Spleen (tissue), 13 donors: Measurements from ENCODE around the gene SEM1. TPM values are rescaled to one million over a fixed set of nuclear protein-coding genes. Genes with fewer than 3 reads are reported as not detected.
"Not testable (repeated sequence)": the region's sequence is repeated elsewhere in the genome, so short reads cannot be mapped to it uniquely, and the experiment has no call there.

ENCODE experiments used
- DNase-seq: peaks from one replicate; pipeline ENCODE4 v3.0.0-alpha.2; 2020
- H3K27ac ChIP-seq, 8 donors: fragments of 200-600 bp; sonication (generic) in 7 of 8; 1 replicate in 4 of 8; 2 replicates in 4 of 8; pipeline versions ENCODE4 v1.5.0 to v1.8.0; 2016 to 2021; ENCODE audit warnings: inconsistent platforms in 4 of 8, mild to moderate bottlenecking in 4 of 8, moderate library complexity in 1 of 8
- H3K27me3 ChIP-seq, 7 donors: fragments of 200-600 bp; sonication (generic) in 6 of 7; replicated peaks in 1 of 7; 1 replicate in 4 of 7; 2 replicates in 3 of 7; pipeline versions ENCODE4 v1.5.0 to v1.8.0; 2016 to 2021; ENCODE audit warnings: inconsistent platforms in 3 of 7, mild to moderate bottlenecking in 1 of 7
- H3K36me3 ChIP-seq, 6 donors: fragments of 200-600 bp; sonication (generic) in 5 of 6; 1 replicate in 4 of 6; 2 replicates in 2 of 6; pipeline versions ENCODE4 v1.5.0 to v1.8.0; 2016 to 2021; ENCODE audit warnings: inconsistent platforms in 2 of 6
- H3K4me1 ChIP-seq, 6 donors: fragments of 200-600 bp; sonication (generic) in 5 of 6; 1 replicate in 3 of 6; 2 replicates in 3 of 6; pipeline versions ENCODE4 v1.5.0 to v1.8.0; 2016 to 2021; ENCODE audit warnings: inconsistent platforms in 3 of 6
- H3K4me3 ChIP-seq, 8 donors: fragments of 200-600 bp; sonication (generic) in 7 of 8; 1 replicate in 4 of 8; 2 replicates in 4 of 8; pipeline versions ENCODE4 v1.5.0 to v1.8.0; 2016 to 2021; ENCODE audit warnings: inconsistent platforms in 4 of 8, mild to moderate bottlenecking in 4 of 8, moderate library complexity in 2 of 8
- H3K9me3 ChIP-seq, 8 donors: fragments of 200-600 bp; sonication (generic) in 7 of 8; 1 replicate in 4 of 8; 2 replicates in 4 of 8; pipeline versions ENCODE4 v1.5.0 to v1.8.0; 2016 to 2021; ENCODE audit warnings: inconsistent platforms in 4 of 8
- CTCF ChIP-seq, 11 experiments: fragments of 200-600 bp in 7 of 11; fragments of 450-650 bp in 4 of 11; sonication (generic) in 4 of 11; IDR thresholded peaks in 8 of 11; conservative IDR thresholded peaks in 3 of 11; 1 replicate in 7 of 11; 2 replicates in 4 of 11; pipeline versions ENCODE4 v1.4.0 to v1.8.0; 2016 to 2021; ENCODE audit warnings: antibody characterized with exemption in 11 of 11, inconsistent platforms in 4 of 11, mild to moderate bottlenecking in 1 of 11
- POLR2A ChIP-seq, 3 donors: fragments of 450-650 bp; IDR thresholded peaks; one replicate each; pipeline ENCODE4 v1.5.1; 2017; ENCODE audit warnings: antibody characterized with exemption in 3 of 3, mild to moderate bottlenecking in 1 of 3
- POLR2AphosphoS5 ChIP-seq, 3 donors: sonication (generic); formaldehyde crosslinking; IDR thresholded peaks; one replicate each; pipeline ENCODE4 v1.5.1; 2017; ENCODE audit warnings: antibody characterized with exemption in 3 of 3
- WGBS, 5 donors: extraction: QIAGEN DNeasy Blood & Tissue Kit in 3 of 5; methylation state at CpG; one replicate each; pipeline versions ENCODE4 v1.1.5 to v1.1.7; 2013 to 2018; 5-methylcytosine and 5-hydroxymethylcytosine counted together
- intact Hi-C: fragments of 100-400 bp; cut with DNase I; formaldehyde crosslinking; loops from one replicate; pipeline ENCODE4 v1.15.0; 2023; ENCODE audit warnings: low total_unique reads
- long read RNA-seq, 2 donors: transcript quantifications; one replicate each; lab custom pipeline, GENCODE V29; 2026
- polyA plus RNA-seq, 3 donors: library from polyadenylated mRNA; stranded (reverse); fragments of 200-250 nt; gene quantifications; one replicate each; pipeline ENCODE4 v1.2.1, GENCODE V29; 2013
- total RNA-seq, 7 donors: library from RNA; depleted of rRNA in 3 of 7; stranded (reverse); fragments of >200 nt in 3 of 7; fragmentation: NEBNext Ultra II Directional in 4 of 7; extraction: Animal tissue kit (Norgen Biotek cat#: 25700) in 4 of 7; gene quantifications; one replicate each; pipeline versions ENCODE4 v1.1.0 to v1.2.1, GENCODE V29; 2016 to 2021
- donor health status: healthy with polysubstance abuse.
- donor health status: DM: no; HTN: no; CAD: no; lungs with moderate emphysema.
- donor health status: DM: no; HTN: no; CAD: no.
- donor health status: Bipolar disorder and iron deficiency.
- donor health status: healthy.
- donor health status: DM: no; HTN: no; CAD: no.
- donor health status: DM: yes; HTN: yes; CAD: no.

The SEM1 gene
- total RNA-seq (10 to 100 TPM; 15.5 to 50.8 (median 29.1) TPM), polyA plus RNA-seq (10 to 100 TPM; 67.8 to 78.6 (median 76.7) TPM)
- long read RNA-seq, donor 1, transcript SEM1-201 (3 exons, 1,314 nt): major isoform, 161 of 174 reads
- long read RNA-seq, donor 1, transcript SEM1-209 (2 exons, 2,773 nt): minor isoform, 11 of 174 reads
- long read RNA-seq, donor 1, partial matches to known transcripts: 0 of 174 reads
- long read RNA-seq, donor 1, other reads (novel, unspliced or antisense): 0 of 174 reads
- long read RNA-seq, donor 2, transcript SEM1-201 (3 exons, 1,314 nt): major isoform, 128 of 148 reads
- long read RNA-seq, donor 2, transcript SEM1-209 (2 exons, 2,773 nt): minor isoform, 20 of 148 reads
- long read RNA-seq, donor 2, partial matches to known transcripts: 0 of 148 reads
- long read RNA-seq, donor 2, other reads (novel, unspliced or antisense): 0 of 148 reads

- Histone ChIP-seq H3K4me3 (peak within 1 kb of the TSS; percentile 59 to 95 (median 82)), H3K36me3 (peaks cover 0 to 20% (median 2%) of the 10 kb centered on the region in 6 donors), H3K4me1 (peaks cover 16 to 49% (median 36%) of the 10 kb centered on the region in 6 donors), H3K27me3 (no peaks in the 10 kb centered on the region), H3K9me3 (peaks cover 0 to 25% (median 18%) of the 10 kb centered on the region in 8 donors), H3K27ac (peak within 1 kb of the TSS; percentile 49 to 91 (median 88))
- no peak for TF ChIP-seq CTCF (IDR thresholded peaks at IDR 0.05 in 8 of 11, conservative IDR thresholded peaks at IDR 0.05 in 3 of 11)
- TF ChIP-seq POLR2A (IDR thresholded peaks at IDR 0.05): no peak
- peak; percentile 68 to 90 (median 82) for TF ChIP-seq POLR2AphosphoS5 (IDR thresholded peaks at IDR 0.05)
- peak; percentile 91 for DNase-seq
- 1 to 2% (median 1%) methylated on average over 41 to 46 of the region's 46 CpGs for WGBS, 5 donors
- intact Hi-C loops: no loop called here
Measured at GRCh38 chr7:96709381-96710228, at the start of gene SEM1. TSS of gene SEM1 (minus strand) at chr7:96709846. CDS start at chr7:96709763, 83 bp downstream.

- DNase-seq, H3K27me3 ChIP-seq, H3K27ac ChIP-seq, H3K4me3 ChIP-seq, H3K4me1 ChIP-seq, intact Hi-C loops, H3K9me3 ChIP-seq, H3K36me3 ChIP-seq: not testable (repeated sequence)
- WGBS, 5 donors: 79 to 94% (median 89%) methylated on average over 1 of the region's 1 CpG
Measured at GRCh38 chr7:96757880-96758279, 48.2 kb upstream of the SEM1 start.

GRCh38 chr7:96747418-96747940, 37.8 kb upstream of the SEM1 start:
- peaks cover 0 to 5% (median 0%) of the 10 kb centered on the region in 7 donors for H3K27me3 ChIP-seq
- 65 to 85% (median 74%) methylated on average over 2 of the region's 2 CpGs for WGBS, 5 donors
- no peak overlapping the region for H3K4me3 ChIP-seq
- DNase-seq: no peak
- no peak overlapping the region for H3K27ac ChIP-seq
- TF ChIP-seq POLR2A (IDR thresholded peaks at IDR 0.05) (no peak), POLR2AphosphoS5 (IDR thresholded peaks at IDR 0.05) (no peak), CTCF (IDR thresholded peaks at IDR 0.05 in 8 of 11, conservative IDR thresholded peaks at IDR 0.05 in 3 of 11) (no peak)
- intact Hi-C loops: no loop called here
- no peaks in the 10 kb centered on the region for H3K36me3 ChIP-seq
- peaks cover 0 to 13% (median 9%) of the 10 kb centered on the region in 8 donors for H3K9me3 ChIP-seq
- no peaks in the 10 kb centered on the region for H3K4me1 ChIP-seq

GRCh38 chr7:96740130-96740529, 30.5 kb upstream of the SEM1 start:
- Histone ChIP-seq H3K27ac (no peak overlapping the region), H3K27me3 (peaks cover 0 to 18% (median 0%) of the 10 kb centered on the region in 7 donors), H3K4me1 (no peaks in the 10 kb centered on the region), H3K36me3 (no peaks in the 10 kb centered on the region), H3K4me3 (no peak overlapping the region), H3K9me3 (no peaks in the 10 kb centered on the region)
- no peak for DNase-seq
- TF ChIP-seq POLR2AphosphoS5 (IDR thresholded peaks at IDR 0.05) (no peak), CTCF (IDR thresholded peaks at IDR 0.05 in 8 of 11, conservative IDR thresholded peaks at IDR 0.05 in 3 of 11) (no peak), POLR2A (IDR thresholded peaks at IDR 0.05) (no peak)
- intact Hi-C loops: no loop called here
- WGBS, 5 donors: 44 to 80% (median 64%) methylated on average over 4 of the region's 4 CpGs
